B cell (primary cell): ENCODE measurements around the gene AFF3. TPM values are rescaled to one million over a fixed set of nuclear protein-coding genes. Genes with fewer than 3 reads are reported as not detected.

Experiments used
- ATAC-seq: fragments of 200-7000 bp; cut with Tn5 transposase; one replicate; pipeline ENCODE4 v1.10.0; 2021; ENCODE audit warnings: low read depth, mild to moderate bottlenecking, moderate number of reproducible peaks, moderate library complexity
- CTCF ChIA-PET: fragments of 350-600 bp; sonication (Branson Sonifier 250); formaldehyde crosslinking; loops from one replicate; lab custom pipeline; 2021; ENCODE audit warnings: antibody characterized with exemption, inconsistent platforms; lab: Charles Lee
- POLR2A ChIA-PET: fragments of 350-600 bp; sonication (Branson Sonifier 250); formaldehyde crosslinking; loops from one replicate; lab custom pipeline; 2021; ENCODE audit warnings: antibody characterized with exemption; lab: Charles Lee
- DNase-seq: peaks from one replicate; pipeline ENCODE4 v3.0.0; 2013
- H2AFZ ChIP-seq: 2 replicates; pipeline ENCODE4 v1.6.1; 2012; ENCODE audit warnings: mild to moderate bottlenecking, low read depth, low read length; ENCODE audit not compliant: insufficient read depth, poor library complexity, severe bottlenecking
- H3K27ac ChIP-seq, 2 donors: 1 replicate in 1 of 2; 2 replicates in 1 of 2; pipeline ENCODE4 v1.5.1; 2012 to 2013; ENCODE audit warnings: low read length in 2 of 2, mild to moderate bottlenecking in 2 of 2, moderate library complexity in 1 of 2
- H3K27me3 ChIP-seq, 4 experiments: fragments of 200-600 bp in 1 of 4; sonication (generic) in 1 of 4; replicated peaks in 1 of 4; 1 replicate in 2 of 4; 2 replicates in 2 of 4; pipeline versions ENCODE4 v1.6.1 to v1.7.0; 2013 to 2016; ENCODE audit warnings: low read length in 3 of 4, mild to moderate bottlenecking in 2 of 4, mixed read lengths in 1 of 4, moderate library complexity in 1 of 4; ENCODE audit not compliant: insufficient read depth in 4 of 4, control insufficient read depth in 3 of 4; ENCODE audit errors: control extremely low read depth in 1 of 4
- H3K36me3 ChIP-seq, 2 experiments: replicated peaks in 1 of 2; 1 replicate in 1 of 2; 2 replicates in 1 of 2; pipeline versions ENCODE4 v1.6.1 to v1.7.1; 2013; ENCODE audit warnings: low read length in 1 of 2; ENCODE audit not compliant: insufficient read depth in 2 of 2, control insufficient read depth in 1 of 2; ENCODE audit errors: control extremely low read depth in 1 of 2, extremely low read depth in 1 of 2
- H3K4me1 ChIP-seq, 2 donors: fragments of 200-600 bp in 1 of 2; sonication (generic) in 1 of 2; 1 replicate in 1 of 2; 2 replicates in 1 of 2; pipeline versions ENCODE4 v1.5.1 to v1.6.1; 2013 to 2017; ENCODE audit warnings: low read length in 2 of 2; ENCODE audit not compliant: control insufficient read depth in 2 of 2, insufficient read depth in 2 of 2
- H3K4me2 ChIP-seq: replicated peaks from 2 replicates; pipeline ENCODE3; 2012; ENCODE audit warnings: mild to moderate bottlenecking, low read depth, low read length; ENCODE audit not compliant: poor library complexity, severe bottlenecking
- H3K4me3 ChIP-seq, 5 experiments: fragments of 200-600 bp in 1 of 5; sonication (generic) in 1 of 5; 1 replicate in 3 of 5; 2 replicates in 2 of 5; pipeline versions ENCODE4 v1.5.1 to v1.7.0; 2011 to 2016; ENCODE audit warnings: low read length in 4 of 5, mild to moderate bottlenecking in 4 of 5, low read depth in 2 of 5, control low read depth in 1 of 5, moderate library complexity in 1 of 5; ENCODE audit not compliant: insufficient read depth in 1 of 5; ENCODE audit errors: control extremely low read depth in 1 of 5, extremely low read depth in 1 of 5
- H3K79me2 ChIP-seq: fragments of 200-600 bp; sonication (generic); one replicate; pipeline ENCODE4 v1.6.0; 2016; ENCODE audit warnings: low read length; ENCODE audit not compliant: control insufficient read depth, insufficient read depth
- H3K9ac ChIP-seq: fragments of 200-600 bp; sonication (generic); 2 replicates; pipeline ENCODE4 v1.6.1; 2017; ENCODE audit warnings: mild to moderate bottlenecking, low read length, moderate library complexity
- H3K9me3 ChIP-seq, 3 donors: one replicate each; pipeline versions ENCODE4 v1.6.1 to v1.7.1; 2013; ENCODE audit warnings: low read length in 2 of 3; ENCODE audit not compliant: control insufficient read depth in 2 of 3, insufficient read depth in 1 of 3; ENCODE audit errors: control extremely low read depth in 1 of 3
- H4K20me1 ChIP-seq: 2 replicates; pipeline ENCODE4 v1.6.0; 2012; ENCODE audit warnings: mild to moderate bottlenecking, low read length; ENCODE audit not compliant: insufficient read depth, control insufficient read depth, poor library complexity, severe bottlenecking
- H3K27ac Mint-ChIP-seq: one replicate; pipeline ENCODE4 v1.8.0; 2021; ENCODE audit warnings: mixed read lengths
- H3K27me3 Mint-ChIP-seq: one replicate; pipeline ENCODE4 v1.8.0; 2021; ENCODE audit warnings: mixed read lengths
- H3K4me1 Mint-ChIP-seq: one replicate; pipeline ENCODE4 v1.8.0; 2021; ENCODE audit warnings: mixed read lengths
- H3K4me3 Mint-ChIP-seq: one replicate; pipeline ENCODE4 v1.8.0; 2021; ENCODE audit warnings: mixed read lengths
- H3K9me3 Mint-ChIP-seq: one replicate; pipeline ENCODE4 v1.8.0; 2022; ENCODE audit warnings: mixed read lengths; ENCODE audit not compliant: insufficient read depth
- CTCF ChIP-seq: fragments of 200-600 bp; IDR thresholded peaks from one replicate; pipeline ENCODE4 v1.8.0; 2022; ENCODE audit warnings: antibody characterized with exemption, mild to moderate bottlenecking
- EZH2 ChIP-seq: IDR thresholded peaks from 2 replicates; pipeline ENCODE4 v1.6.1; 2012; ENCODE audit warnings: borderline replicate concordance, low read depth, mild to moderate bottlenecking, moderate library complexity, low read length; ENCODE audit not compliant: insufficient read depth, poor library complexity, severe bottlenecking
- WGBS: methylation state at CpG from one replicate; pipeline ENCODE4 v1.1.5; 2013; ENCODE audit warnings: missing lambda C conversion rate; ENCODE audit not compliant: insufficient coverage; 5-methylcytosine and 5-hydroxymethylcytosine counted together
- intact Hi-C: fragments of 100-400 bp; cut with micrococcal nuclease; formaldehyde crosslinking; loops from one replicate; pipeline ENCODE4 v1.10.0; 2022
- polyA plus RNA-seq: library from polyadenylated mRNA; depleted of rRNA; stranded (reverse); fragments of >200 nt; gene quantifications from 2 replicates; pipeline ENCODE4 v1.2.3, GENCODE V29; 2012
- total RNA-seq, 2 donors: library from RNA; stranded (reverse); fragments of 120-200 nt in 1 of 2; gene quantifications; 1 replicate in 1 of 2; 2 replicates in 1 of 2; pipeline versions ENCODE4 v1.2.3 to v1.2.4, GENCODE V29; 2013 to 2022

The AFF3 gene
- total and polyA plus RNA-seq, 2 donors (not counting 1 experiment from before 2014, with no cell fraction given) = 117 to 830 TPM

GRCh38 chr2:100179806-100180205 lies 37.4 kb upstream of the AFF3 start:
- H2AFZ ChIP-seq = no peak overlapping the region
- H3K4me1 Mint-ChIP-seq = peaks cover 13% of the 10 kb centered on the region
- H3K27ac ChIP-seq = no peak overlapping the region
- no peaks in the 10 kb centered on the region for H3K27me3 ChIP-seq
- H3K36me3 ChIP-seq = no peaks in the 10 kb centered on the region
- H3K4me2 ChIP-seq = no peak overlapping the region
- H3K9me3 Mint-ChIP-seq = no peaks in the 10 kb centered on the region
- no peaks in the 10 kb centered on the region for H3K79me2 ChIP-seq
- DNase-seq = no peak
- peaks cover 0 to 7% of the 10 kb centered on the region in 2 donors for H3K4me1 ChIP-seq
- ATAC-seq = no peak
- TF ChIP-seq CTCF (no peak), EZH2 (no peak)
- WGBS = 80% methylated on average over 2 of the region's 2 CpGs
- no peak overlapping the region for H3K4me3 Mint-ChIP-seq
- H3K9ac ChIP-seq = no peak overlapping the region
- intact Hi-C loops = loop anchor here (5.0 kb wide), 1 partner anchor 32 kb away; no protein-coding TSS in a partner anchor
- H3K27me3 Mint-ChIP-seq = no peaks in the 10 kb centered on the region
- H3K27ac Mint-ChIP-seq = no peak overlapping the region
- no peaks in the 10 kb centered on the region for H4K20me1 ChIP-seq
- CTCF ChIA-PET = interaction anchor here (0.7 to 1.1 kb wide), 2 partner anchors 40 to 82 kb away, joined by 3 read pairs; no protein-coding TSS in a partner anchor
- H3K4me3 ChIP-seq = no peak overlapping the region
- peaks cover 0 to 1% (median 0%) of the 10 kb centered on the region in 3 donors for H3K9me3 ChIP-seq
- POLR2A ChIA-PET = no interaction called here

- Histone ChIP-seq H3K9me3 (peaks cover 0 to 1% (median 0%) of the 10 kb centered on the region in 3 donors), H3K27me3 (no peaks in the 10 kb centered on the region), H3K4me1 (peaks cover 1 to 7% of the 10 kb centered on the region in 2 donors), H3K9ac (no peak overlapping the region), H4K20me1 (no peaks in the 10 kb centered on the region), H3K36me3 (no peaks in the 10 kb centered on the region), H3K4me2 (no peak overlapping the region), H3K27ac (no peak overlapping the region), H3K4me3 (no peak overlapping the region), H3K79me2 (no peaks in the 10 kb centered on the region), H2AFZ (no peak overlapping the region)
- POLR2A ChIA-PET = interaction anchor here (0.6 kb wide), 1 partner anchor 114 kb away, joined by 8 read pairs; no protein-coding TSS in a partner anchor
- WGBS = 87% methylated on average over 1 of the region's 3 CpGs
- no peaks in the 10 kb centered on the region for H3K9me3 Mint-ChIP-seq
- H3K4me3 Mint-ChIP-seq = no peak overlapping the region
- ATAC-seq (no peak), DNase-seq (no peak)
- CTCF ChIA-PET = interaction anchor here (0.8 to 1.7 kb wide), 4 partner anchors 16 to 67 kb away, joined by 3 to 7 read pairs (median 4); no protein-coding TSS in a partner anchor
- peaks cover 15% of the 10 kb centered on the region for H3K4me1 Mint-ChIP-seq
- intact Hi-C loops = loop anchor here (1.0 to 5.0 kb wide), 3 partner anchors 33 to 68 kb away; no protein-coding TSS in a partner anchor
- TF ChIP-seq EZH2 (no peak), CTCF (no peak)
- H3K27ac Mint-ChIP-seq = no peak overlapping the region
- no peaks in the 10 kb centered on the region for H3K27me3 Mint-ChIP-seq
These were observed 36.5 kb upstream of the AFF3 start for GRCh38 chr2:100178864-100179263.
